Measurements from ENCODE around the gene CFH.

CFH gene

GRCh38 chr1:196654271-196654670 is 2.4 kb downstream of the CFH start:
- Mint-ChIP-seq H3K4me1 (peaks cover 8% of the 10 kb centered on the region), H3K27ac (no peak overlapping the region), H3K4me3 (no peak overlapping the region), H3K9me3 (no peaks in the 10 kb centered on the region), H3K27me3 (no peaks in the 10 kb centered on the region)
- ATAC-seq (no peak), DNase-seq (no peak)

DNA sequence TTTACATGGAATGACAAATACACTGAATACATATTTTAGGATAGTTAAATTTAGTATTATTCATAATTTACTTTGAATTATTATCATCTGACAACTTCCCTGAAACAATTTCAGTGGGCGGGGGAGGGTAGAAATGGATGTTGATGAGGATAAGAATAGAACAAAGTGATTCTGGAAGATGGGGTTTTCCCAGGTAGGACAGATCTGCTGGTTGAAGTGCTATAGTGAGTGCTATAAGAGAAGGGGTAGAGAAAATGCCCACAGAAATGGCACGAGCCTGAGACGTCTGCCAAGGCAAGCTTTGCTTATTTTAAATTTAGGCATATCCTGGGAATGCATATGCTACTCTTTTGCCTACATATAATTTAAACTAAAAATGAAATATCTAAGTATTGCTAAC is 3.2 kb downstream of the CFH start:
- DNase-seq, result no peak
- no peak for ATAC-seq
- no peaks in the 10 kb centered on the region for H3K27me3 Mint-ChIP-seq
- H3K4me1 Mint-ChIP-seq, result peaks cover 8% of the 10 kb centered on the region
- no peak overlapping the region for H3K27ac Mint-ChIP-seq
- no peaks in the 10 kb centered on the region for H3K9me3 Mint-ChIP-seq
- H3K4me3 Mint-ChIP-seq, result no peak overlapping the region

GRCh38 chr1:196655494-196655893 is 3.7 kb downstream of the CFH start:
- no peaks in the 10 kb centered on the region for H3K27me3 Mint-ChIP-seq
- no peak overlapping the region for H3K27ac Mint-ChIP-seq
- no peak for ATAC-seq
- no peak for DNase-seq
- H3K4me1 Mint-ChIP-seq, result peaks cover 8% of the 10 kb centered on the region
- H3K4me3 Mint-ChIP-seq, result no peak overlapping the region
- H3K9me3 Mint-ChIP-seq, result no peaks in the 10 kb centered on the region

DNA sequence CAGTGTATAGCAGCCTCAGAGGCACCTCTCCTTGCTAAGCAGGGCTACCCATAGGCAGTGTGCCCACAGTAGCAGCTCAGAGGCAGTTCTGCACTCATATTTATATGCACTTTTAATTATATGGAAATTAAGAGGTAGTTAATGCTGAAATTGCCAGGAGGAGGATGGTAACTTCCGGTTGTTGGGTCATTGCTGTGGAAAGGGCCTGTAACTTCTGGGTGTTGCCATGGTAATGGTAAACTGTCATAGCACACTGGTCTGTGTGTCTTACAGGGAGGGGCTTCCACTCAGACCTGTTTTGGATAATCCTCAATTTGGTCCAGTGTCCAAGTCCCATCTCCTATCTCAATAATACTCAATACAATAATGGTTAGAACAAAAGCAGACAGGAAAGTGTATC is 7.6 kb downstream of the CFH start:
- ATAC-seq (no peak), DNase-seq (no peak)
- Mint-ChIP-seq H3K4me3 (no peak overlapping the region), H3K4me1 (no peaks in the 10 kb centered on the region), H3K9me3 (no peaks in the 10 kb centered on the region), H3K27me3 (no peaks in the 10 kb centered on the region), H3K27ac (no peak overlapping the region)

DNA sequence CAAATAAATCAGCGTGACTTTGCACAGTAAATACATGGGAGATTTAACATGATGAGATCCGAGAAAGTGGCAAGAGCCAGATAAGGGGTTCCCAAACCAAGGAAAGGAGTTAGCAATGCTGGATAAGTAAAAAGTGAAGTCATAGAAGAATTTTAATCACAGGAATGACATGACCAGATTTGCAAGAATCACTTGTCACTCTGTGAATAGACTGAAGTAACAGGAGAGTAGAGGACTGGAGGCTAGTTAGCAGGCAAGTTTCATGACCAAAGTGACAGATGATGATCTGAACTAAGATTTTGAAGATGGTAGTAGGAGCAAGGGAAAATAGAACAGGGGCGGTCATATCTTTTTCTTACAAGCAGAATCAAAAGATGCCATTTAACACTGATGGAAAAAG is 8.4 kb downstream of the CFH start:
- no peak for ATAC-seq
- no peaks in the 10 kb centered on the region for H3K4me1 Mint-ChIP-seq
- H3K9me3 Mint-ChIP-seq, result no peaks in the 10 kb centered on the region
- DNase-seq, result no peak
- H3K4me3 Mint-ChIP-seq, result no peak overlapping the region
- H3K27me3 Mint-ChIP-seq, result no peaks in the 10 kb centered on the region
- H3K27ac Mint-ChIP-seq, result no peak overlapping the region

- no peak for DNase-seq
- Mint-ChIP-seq H3K27ac (no peak overlapping the region), H3K4me3 (no peak overlapping the region), H3K4me1 (no peaks in the 10 kb centered on the region), H3K9me3 (no peaks in the 10 kb centered on the region), H3K27me3 (no peaks in the 10 kb centered on the region)
- no peak for ATAC-seq
Measured at GRCh38 chr1:196660852-196661251, 9.0 kb downstream of the CFH start.

DNA sequence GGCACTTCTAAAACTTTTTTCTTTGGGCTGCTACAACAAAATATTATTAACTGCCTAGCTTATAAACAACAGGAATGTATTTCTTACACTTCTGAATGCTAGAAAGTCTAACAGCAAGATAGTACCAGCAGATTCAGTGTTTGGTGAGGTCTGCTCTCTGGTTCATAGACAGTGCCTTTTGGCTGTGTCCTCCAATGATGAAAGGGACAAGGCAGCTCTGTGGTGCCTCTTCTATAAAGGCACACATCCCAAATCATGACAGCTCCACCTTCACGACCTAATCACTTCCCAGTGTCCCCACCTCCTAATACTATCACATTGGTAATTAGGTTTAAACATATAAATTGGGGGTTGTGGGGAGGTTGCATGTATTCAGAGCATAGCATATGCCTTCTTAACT is 9.5 kb downstream of the CFH start:
- H3K4me3 Mint-ChIP-seq, result no peak overlapping the region
- DNase-seq, result no peak
- H3K27ac Mint-ChIP-seq, result no peak overlapping the region
- no peaks in the 10 kb centered on the region for H3K4me1 Mint-ChIP-seq
- no peak for ATAC-seq
- no peaks in the 10 kb centered on the region for H3K27me3 Mint-ChIP-seq
- no peaks in the 10 kb centered on the region for H3K9me3 Mint-ChIP-seq

- Mint-ChIP-seq H3K4me1 (no peaks in the 10 kb centered on the region), H3K27ac (no peak overlapping the region), H3K4me3 (no peak overlapping the region), H3K27me3 (no peaks in the 10 kb centered on the region), H3K9me3 (no peaks in the 10 kb centered on the region)
- DNase-seq (no peak), ATAC-seq (no peak)
Measured at GRCh38 chr1:196667131-196667530, 15.3 kb downstream of the CFH start.

- ATAC-seq (no peak), DNase-seq (no peak)
- no peak overlapping the region for H3K27ac Mint-ChIP-seq
- no peaks in the 10 kb centered on the region for H3K4me1 Mint-ChIP-seq
- no peak overlapping the region for H3K4me3 Mint-ChIP-seq
- H3K9me3 Mint-ChIP-seq, result no peaks in the 10 kb centered on the region
- no peaks in the 10 kb centered on the region for H3K27me3 Mint-ChIP-seq
Measured at GRCh38 chr1:196669051-196669450, 17.2 kb downstream of the CFH start.

DNA sequence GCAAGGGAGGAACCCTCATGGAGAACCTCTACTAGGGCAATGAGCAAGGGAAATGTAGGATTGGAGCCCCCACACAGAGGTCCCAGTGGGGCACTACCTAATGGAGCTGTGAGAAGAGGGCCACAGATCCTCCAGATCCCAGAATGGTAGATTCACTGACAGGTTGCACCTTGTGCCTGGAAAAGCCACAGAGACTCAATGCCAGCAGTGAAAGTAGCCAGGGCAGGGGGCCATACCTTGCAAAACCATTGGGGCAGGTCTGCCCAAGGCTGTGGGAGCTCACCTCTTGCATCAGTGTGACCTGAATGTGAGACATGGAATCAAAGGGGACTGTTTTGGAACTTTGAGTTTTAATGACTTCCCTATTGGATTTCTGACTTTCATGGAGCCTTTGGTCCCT is 17.9 kb downstream of the CFH start:
- no peaks in the 10 kb centered on the region for H3K4me1 Mint-ChIP-seq
- no peaks in the 10 kb centered on the region for H3K9me3 Mint-ChIP-seq
- no peak for DNase-seq
- H3K27ac Mint-ChIP-seq, result no peak overlapping the region
- H3K27me3 Mint-ChIP-seq, result no peaks in the 10 kb centered on the region
- no peak overlapping the region for H3K4me3 Mint-ChIP-seq
- peak; percentile 9 for ATAC-seq

DNA sequence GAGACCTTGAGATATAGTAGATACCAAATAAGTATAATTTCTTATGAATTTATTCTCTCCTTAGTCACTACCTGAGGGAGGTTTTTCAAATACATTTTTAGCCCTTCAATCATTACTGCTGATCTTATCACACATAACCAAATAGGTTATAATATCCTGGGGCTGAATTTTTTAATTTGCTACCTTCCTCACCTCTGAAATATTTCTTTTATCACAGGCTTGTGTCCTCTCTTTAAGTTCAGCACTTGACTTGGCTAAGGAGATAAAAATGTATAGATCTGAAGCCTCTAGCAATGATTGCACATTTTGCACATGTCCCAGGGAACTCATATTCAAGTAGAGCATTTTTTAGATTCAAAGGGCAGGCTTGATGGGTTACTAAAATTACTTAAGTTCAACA is 23.1 kb downstream of the CFH start:
- Mint-ChIP-seq H3K27ac (no peak overlapping the region), H3K4me1 (no peaks in the 10 kb centered on the region), H3K9me3 (no peaks in the 10 kb centered on the region), H3K4me3 (no peak overlapping the region), H3K27me3 (no peaks in the 10 kb centered on the region)
- no peak for DNase-seq
- no peak for ATAC-seq

- Mint-ChIP-seq H3K27me3 (no peaks in the 10 kb centered on the region), H3K27ac (no peak overlapping the region), H3K4me3 (no peak overlapping the region), H3K9me3 (no peaks in the 10 kb centered on the region), H3K4me1 (no peaks in the 10 kb centered on the region)
- no peak for ATAC-seq
- DNase-seq, result no peak
Measured at GRCh38 chr1:196677781-196678509, 26.1 kb downstream of the CFH start.

- no peaks in the 10 kb centered on the region for H3K27me3 Mint-ChIP-seq
- ATAC-seq (no peak), DNase-seq (no peak)
- no peaks in the 10 kb centered on the region for H3K4me1 Mint-ChIP-seq
- H3K9me3 Mint-ChIP-seq, result no peaks in the 10 kb centered on the region
- no peak overlapping the region for H3K4me3 Mint-ChIP-seq
- no peak overlapping the region for H3K27ac Mint-ChIP-seq
Measured at GRCh38 chr1:196678510-196678884, 26.7 kb downstream of the CFH start.

DNA sequence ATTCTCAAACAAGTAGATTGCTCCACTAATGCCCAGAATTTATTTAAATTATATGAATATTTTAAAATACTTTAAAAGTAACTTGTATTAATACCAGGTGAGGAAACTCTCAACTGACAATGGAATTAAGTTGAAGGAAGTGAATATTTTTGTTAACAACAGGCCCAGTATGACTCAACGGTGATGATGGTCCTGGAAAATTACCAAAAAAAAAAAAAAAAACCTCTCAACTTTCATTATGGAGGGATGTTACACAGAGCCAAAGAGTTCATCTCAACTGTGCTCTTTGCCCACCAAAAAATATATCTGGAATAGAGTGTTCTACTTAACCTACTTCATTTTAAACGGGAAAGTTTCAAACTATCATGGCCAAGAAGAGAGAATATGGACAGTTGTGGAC is 28.3 kb downstream of the CFH start:
- H3K9me3 Mint-ChIP-seq, result no peaks in the 10 kb centered on the region
- DNase-seq, result no peak
- no peak for ATAC-seq

GRCh38 chr1:196684476-196684875 is 32.6 kb downstream of the CFH start:
- no peaks in the 10 kb centered on the region for H3K4me1 Mint-ChIP-seq
- ATAC-seq (no peak), DNase-seq (no peak)
- H3K4me3 Mint-ChIP-seq, result no peak overlapping the region
- no peaks in the 10 kb centered on the region for H3K27me3 Mint-ChIP-seq
- no peaks in the 10 kb centered on the region for H3K9me3 Mint-ChIP-seq
- H3K27ac Mint-ChIP-seq, result no peak overlapping the region

More for the DNA sequence above, 28.3 kb downstream of the CFH start:
- Mint-ChIP-seq H3K27me3 (no peaks in the 10 kb centered on the region), H3K27ac (no peak overlapping the region), H3K4me1 (no peaks in the 10 kb centered on the region), H3K4me3 (no peak overlapping the region)

GRCh38 chr1:196685506-196685905 is 33.7 kb downstream of the CFH start:
- H3K4me3 Mint-ChIP-seq, result no peak overlapping the region
- no peak for ATAC-seq
- no peaks in the 10 kb centered on the region for H3K9me3 Mint-ChIP-seq
- DNase-seq, result no peak
- H3K27me3 Mint-ChIP-seq, result no peaks in the 10 kb centered on the region
- no peak overlapping the region for H3K27ac Mint-ChIP-seq
- no peaks in the 10 kb centered on the region for H3K4me1 Mint-ChIP-seq

GRCh38 chr1:196689001-196689400 is 37.2 kb downstream of the CFH start:
- Mint-ChIP-seq H3K4me1 (no peaks in the 10 kb centered on the region), H3K4me3 (no peak overlapping the region), H3K27ac (no peak overlapping the region), H3K9me3 (peaks cover 0 to 7% of the 10 kb centered on the region in 2 donors), H3K27me3 (no peaks in the 10 kb centered on the region)
- no peak for DNase-seq
- no peak for ATAC-seq

Data from stimulated activated naive CD8-positive, alpha-beta T cell treated with anti-CD3 and anti-CD28 coated beads, Interleukin-15, amount 100 ng/mL, for 72 hours (primary cell).